ENCODE results near the gene C12orf76. TPM values are rescaled to one million over a fixed set of nuclear protein-coding genes. Genes with fewer than 3 reads are reported as not detected.
"Not testable (repeated sequence)": the region's sequence is repeated elsewhere in the genome, so short reads cannot be mapped to it uniquely, and the experiment has no call there.

The C12orf76 gene
- total RNA-seq, 2 experiments from 2014 or later = 26.2 to 29.1 TPM

GRCh38 chr12:110075880-110076279 is 27.6 kb upstream of the C12orf76 start:
- Mint-ChIP-seq H3K36me3 (ENCODE audit: low read depth) (peaks cover 21% of the 10 kb centered on the region), H3K4me1 (peaks cover 71% of the 10 kb centered on the region), H3K9me3 (peaks cover 2% of the 10 kb centered on the region), H3K27me3 (no peaks in the 10 kb centered on the region), H3K27ac (no peak overlapping the region), H3K4me3 (no peak overlapping the region)
- ChIA-PET POLR2A (interaction anchor here (0.6 to 0.9 kb wide), 2 partner anchors 29 to 83 kb away, joined by 3 read pairs; no protein-coding TSS in a partner anchor), CTCF (interaction anchor here (0.7 kb wide), 2 partner anchors 9 to 220 kb away, joined by 3 to 4 read pairs; no protein-coding TSS in a partner anchor)
- DNase-seq = no peak

- no peak for DNase-seq
- Mint-ChIP-seq H3K27ac (peak overlapping the region; percentile 85), H3K4me1 (peaks cover 58% of the 10 kb centered on the region), H3K9me3 (peaks cover 2% of the 10 kb centered on the region), H3K27me3 (no peaks in the 10 kb centered on the region), H3K4me3 (no peak overlapping the region), H3K36me3 (ENCODE audit: low read depth) (peaks cover 20% of the 10 kb centered on the region)
- ChIA-PET POLR2A (interaction anchor here (0.6 to 2.4 kb wide), 13 partner anchors 8 to 357 kb away, joined by 3 to 10 read pairs (median 5); partner anchors contain the start of genes ATP2A2, C12orf76 and GIT2), CTCF (interaction anchor here (1.0 to 1.9 kb wide), 3 partner anchors 18 to 32 kb away, joined by 3 to 8 read pairs (median 6); no protein-coding TSS in a partner anchor)
These were observed 25.8 kb upstream of the C12orf76 start for GRCh38 chr12:110074089-110074488.

- H3K9me3 Mint-ChIP-seq = no peaks in the 10 kb centered on the region
- POLR2A ChIA-PET = interaction anchor here (0.6 to 2.4 kb wide), 15 partner anchors 9 to 358 kb away, joined by 3 to 10 read pairs (median 3); partner anchors contain the start of genes ATP2A2, C12orf76 and GIT2
These were observed 24.9 kb upstream of the C12orf76 start for GRCh38 chr12:110073049-110073831.

GRCh38 chr12:110072636-110073035 is 24.3 kb upstream of the C12orf76 start:
- H3K27ac Mint-ChIP-seq = peak overlapping the region; percentile 85
- peaks cover 51% of the 10 kb centered on the region for H3K4me1 Mint-ChIP-seq
- DNase-seq, H3K27me3 Mint-ChIP-seq, H3K9me3 Mint-ChIP-seq: not testable (repeated sequence)
- peaks cover 27% of the 10 kb centered on the region for H3K36me3 Mint-ChIP-seq (ENCODE audit: low read depth)
- H3K4me3 Mint-ChIP-seq = peak overlapping the region; percentile 86
- ChIA-PET CTCF (interaction anchor here (0.5 to 1.1 kb wide), 3 partner anchors 17 to 69 kb away, joined by 3 to 5 read pairs (median 3); no protein-coding TSS in a partner anchor), POLR2A (interaction anchor here (1.1 to 1.8 kb wide), 3 partner anchors 8 to 359 kb away, joined by 3 to 9 read pairs (median 3); no protein-coding TSS in a partner anchor)

More at GRCh38 chr12:110073049-110073831, 24.9 kb upstream of the C12orf76 start:
- CTCF ChIA-PET = interaction anchor here (0.5 to 1.9 kb wide), 5 partner anchors 17 to 69 kb away, joined by 3 to 8 read pairs (median 5); no protein-coding TSS in a partner anchor
- Mint-ChIP-seq H3K36me3 (ENCODE audit: low read depth) (peaks cover 26% of the 10 kb centered on the region), H3K4me3 (peak overlapping the region; percentile 86), H3K27ac (peak overlapping the region; percentile 85), H3K4me1 (peaks cover 55% of the 10 kb centered on the region), H3K27me3 (no peaks in the 10 kb centered on the region)
- DNase-seq = peak; percentile 55

- ChIA-PET POLR2A (interaction anchor here (1.4 kb wide), 2 partner anchors 16 to 208 kb away, joined by 3 read pairs; no protein-coding TSS in a partner anchor), CTCF (no interaction called here)
- Mint-ChIP-seq H3K27ac (peak overlapping the region; percentile 11), H3K36me3 (ENCODE audit: low read depth) (peaks cover 31% of the 10 kb centered on the region), H3K27me3 (no peaks in the 10 kb centered on the region), H3K9me3 (no peaks in the 10 kb centered on the region), H3K4me1 (peaks cover 47% of the 10 kb centered on the region), H3K4me3 (peak overlapping the region; percentile 86)
- DNase-seq = no peak
These were observed 23.6 kb upstream of the C12orf76 start for GRCh38 chr12:110071967-110072366.

GRCh38 chr12:110071504-110071903 is 23.2 kb upstream of the C12orf76 start:
- ChIA-PET CTCF (interaction anchor here (1.5 kb wide), 1 partner anchor 8 kb away, joined by 4 read pairs; no protein-coding TSS in a partner anchor), POLR2A (interaction anchor here (1.0 to 1.4 kb wide), 3 partner anchors 8 to 209 kb away, joined by 3 to 4 read pairs (median 3); no protein-coding TSS in a partner anchor)
- H3K27ac Mint-ChIP-seq = no peak overlapping the region
- no peaks in the 10 kb centered on the region for H3K9me3 Mint-ChIP-seq
- H3K4me1 Mint-ChIP-seq = peaks cover 45% of the 10 kb centered on the region
- H3K27me3 Mint-ChIP-seq = no peaks in the 10 kb centered on the region
- peak overlapping the region; percentile 86 for H3K4me3 Mint-ChIP-seq
- peaks cover 31% of the 10 kb centered on the region for H3K36me3 Mint-ChIP-seq (ENCODE audit: low read depth)
- DNase-seq = no peak

GRCh38 chr12:110068654-110069053 is 20.3 kb upstream of the C12orf76 start:
- H3K27me3 Mint-ChIP-seq = no peaks in the 10 kb centered on the region
- POLR2A ChIA-PET = no interaction called here

GRCh38 chr12:110068115-110068514 is 19.8 kb upstream of the C12orf76 start:
- CTCF ChIA-PET = interaction anchor here (0.6 kb wide), 2 partner anchors 12 to 363 kb away, joined by 3 read pairs; no protein-coding TSS in a partner anchor
- peaks cover 35% of the 10 kb centered on the region for H3K36me3 Mint-ChIP-seq (ENCODE audit: low read depth)
- H3K27ac Mint-ChIP-seq, H3K27me3 Mint-ChIP-seq, H3K4me3 Mint-ChIP-seq, DNase-seq, H3K9me3 Mint-ChIP-seq: not testable (repeated sequence)
- POLR2A ChIA-PET = interaction anchor here (0.6 kb wide), 1 partner anchor 518 kb away, joined by 3 read pairs; no protein-coding TSS in a partner anchor
- H3K4me1 Mint-ChIP-seq = peaks cover 34% of the 10 kb centered on the region

More at GRCh38 chr12:110068654-110069053, 20.3 kb upstream of the C12orf76 start:
- Mint-ChIP-seq H3K4me3 (no peak overlapping the region), H3K4me1 (peaks cover 40% of the 10 kb centered on the region), H3K36me3 (ENCODE audit: low read depth) (peaks cover 38% of the 10 kb centered on the region), H3K9me3 (no peaks in the 10 kb centered on the region), H3K27ac (no peak overlapping the region)
- CTCF ChIA-PET = no interaction called here
- DNase-seq = no peak

- POLR2A ChIA-PET = interaction anchor here (0.6 kb wide), 1 partner anchor 518 kb away, joined by 3 read pairs; no protein-coding TSS in a partner anchor
These were observed 19.2 kb upstream of the C12orf76 start for GRCh38 chr12:110067531-110067930.

GRCh38 chr12:110065540-110065939 is 17.2 kb upstream of the C12orf76 start:
- Mint-ChIP-seq H3K4me1 (peaks cover 20% of the 10 kb centered on the region), H3K36me3 (ENCODE audit: low read depth) (peaks cover 19% of the 10 kb centered on the region), H3K4me3 (no peak overlapping the region), H3K27me3 (no peaks in the 10 kb centered on the region), H3K9me3 (no peaks in the 10 kb centered on the region), H3K27ac (no peak overlapping the region)
- ChIA-PET POLR2A (no interaction called here), CTCF (no interaction called here)
- no peak for DNase-seq

More at GRCh38 chr12:110067531-110067930, 19.2 kb upstream of the C12orf76 start:
- H3K27me3 Mint-ChIP-seq = no peaks in the 10 kb centered on the region
- H3K27ac Mint-ChIP-seq = no peak overlapping the region
- H3K9me3 Mint-ChIP-seq = no peaks in the 10 kb centered on the region
- no peak overlapping the region for H3K4me3 Mint-ChIP-seq
- no peak for DNase-seq
- peaks cover 29% of the 10 kb centered on the region for H3K4me1 Mint-ChIP-seq
- CTCF ChIA-PET = interaction anchor here (0.5 to 0.6 kb wide), 3 partner anchors 8 to 364 kb away, joined by 3 to 4 read pairs (median 3); no protein-coding TSS in a partner anchor
- H3K36me3 Mint-ChIP-seq (ENCODE audit: low read depth) = peaks cover 32% of the 10 kb centered on the region

GRCh38 chr12:110062241-110062640 is 13.9 kb upstream of the C12orf76 start:
- H3K27ac Mint-ChIP-seq = no peak overlapping the region
- ChIA-PET POLR2A (no interaction called here), CTCF (no interaction called here)

GRCh38 chr12:110059651-110060000 is 11.3 kb upstream of the C12orf76 start:
- Mint-ChIP-seq H3K27me3 (no peaks in the 10 kb centered on the region), H3K4me1 (peaks cover 42% of the 10 kb centered on the region), H3K9me3 (no peaks in the 10 kb centered on the region), H3K27ac (no peak overlapping the region), H3K36me3 (ENCODE audit: low read depth) (peaks cover 18% of the 10 kb centered on the region), H3K4me3 (no peak overlapping the region)
- ChIA-PET CTCF (no interaction called here), POLR2A (interaction anchor here (1.2 to 2.1 kb wide), 2 partner anchors 14 to 28 kb away, joined by 3 to 6 read pairs; no protein-coding TSS in a partner anchor)
- no peak for DNase-seq

More at GRCh38 chr12:110062241-110062640, 13.9 kb upstream of the C12orf76 start:
- Mint-ChIP-seq H3K27me3 (no peaks in the 10 kb centered on the region), H3K9me3 (no peaks in the 10 kb centered on the region), H3K36me3 (ENCODE audit: low read depth) (peaks cover 17% of the 10 kb centered on the region), H3K4me1 (peaks cover 27% of the 10 kb centered on the region), H3K4me3 (no peak overlapping the region)
- no peak for DNase-seq
